Measurements from ENCODE around the gene ABHD12B.
"Not testable (repeated sequence)": the region's sequence is repeated elsewhere in the genome, so short reads cannot be mapped to it uniquely, and the experiment has no call there.

The ABHD12B gene

DNA sequence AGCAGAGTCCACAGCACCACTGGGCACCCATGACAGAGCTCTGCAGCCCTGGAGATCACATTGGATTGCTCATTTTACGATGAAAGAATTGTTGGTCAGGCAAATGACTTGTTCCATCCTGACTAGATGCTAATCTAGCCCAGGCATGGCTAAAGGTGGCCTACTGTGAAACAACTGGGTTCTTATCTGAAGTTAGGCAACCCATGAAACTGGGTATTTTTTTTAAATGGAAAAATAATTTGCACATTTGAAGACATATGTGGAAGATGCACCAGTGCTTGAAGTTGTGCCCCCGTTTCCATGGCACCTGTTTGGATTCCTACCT lies 64.1 kb downstream of the ABHD12B start:
- no peak for TF ChIP-seq CTCF (IDR thresholded peaks at IDR 0.05; ENCODE audit: low read depth, low read length, missing control alignments)
- Histone ChIP-seq H3K27ac (no peak overlapping the region), H3K27me3 (replicated peaks) (no peaks in the 10 kb centered on the region), H3K36me3 (replicated peaks) (peaks cover 20% of the 10 kb centered on the region), H3K4me3 (ENCODE audit: low read depth, low read length) (no peak overlapping the region)
- DNase-seq = no peak
- in situ Hi-C loops (cut with HindIII; ENCODE audit: low pct_ligation_motif_present, low sequenced_read_pairs) = no loop called here

DNA sequence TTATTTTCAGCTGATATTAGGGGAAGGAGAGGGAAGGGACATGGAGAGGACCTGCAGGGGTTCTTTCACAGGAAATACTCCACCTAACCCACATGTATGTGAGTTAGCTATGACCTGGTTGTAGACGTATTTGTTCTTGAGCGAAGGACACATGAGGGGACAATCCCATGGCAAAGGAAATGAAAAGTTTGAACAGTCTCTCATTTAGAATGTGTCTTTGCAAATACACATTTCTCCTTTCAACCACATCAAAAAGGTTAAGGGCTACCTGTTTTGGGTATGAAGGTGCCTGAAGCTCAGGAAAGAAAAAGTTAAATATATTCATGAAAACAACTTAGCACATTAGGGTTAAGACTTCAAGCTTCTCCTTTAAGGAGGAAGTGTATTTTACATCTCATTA lies 65.0 kb downstream of the ABHD12B start:
- in situ Hi-C loops (cut with HindIII; ENCODE audit: low pct_ligation_motif_present, low sequenced_read_pairs) = no loop called here
- Histone ChIP-seq H3K4me3 (ENCODE audit: low read depth, low read length) (no peak overlapping the region), H3K27ac (no peak overlapping the region), H3K36me3 (replicated peaks) (peaks cover 13% of the 10 kb centered on the region), H3K27me3 (replicated peaks) (no peaks in the 10 kb centered on the region)
- no peak for TF ChIP-seq CTCF (IDR thresholded peaks at IDR 0.05; ENCODE audit: low read depth, low read length, missing control alignments)
- no peak for DNase-seq

- no peaks in the 10 kb centered on the region for H3K27me3 ChIP-seq (replicated peaks)
- H3K4me3 ChIP-seq (ENCODE audit: low read depth, low read length) = no peak overlapping the region
- peaks cover 13% of the 10 kb centered on the region for H3K36me3 ChIP-seq (replicated peaks)
- H3K27ac ChIP-seq = no peak overlapping the region
- TF ChIP-seq CTCF (IDR thresholded peaks at IDR 0.05; ENCODE audit: low read depth, low read length, missing control alignments) = no peak
- no peak for DNase-seq
- in situ Hi-C loops (cut with HindIII; ENCODE audit: low pct_ligation_motif_present, low sequenced_read_pairs) = no loop called here
Measured at GRCh38 chr14:50937325-50937724, 65.5 kb downstream of the ABHD12B start.

GRCh38 chr14:50937800-50938199 lies 65.9 kb downstream of the ABHD12B start:
- no peak for DNase-seq
- Histone ChIP-seq H3K27me3 (replicated peaks) (no peaks in the 10 kb centered on the region), H3K36me3 (replicated peaks) (peaks cover 13% of the 10 kb centered on the region), H3K27ac (no peak overlapping the region), H3K4me3 (ENCODE audit: low read depth, low read length) (no peak overlapping the region)
- in situ Hi-C loops (cut with HindIII; ENCODE audit: low pct_ligation_motif_present, low sequenced_read_pairs) = no loop called here
- TF ChIP-seq CTCF (IDR thresholded peaks at IDR 0.05; ENCODE audit: low read depth, low read length, missing control alignments) = no peak

DNA sequence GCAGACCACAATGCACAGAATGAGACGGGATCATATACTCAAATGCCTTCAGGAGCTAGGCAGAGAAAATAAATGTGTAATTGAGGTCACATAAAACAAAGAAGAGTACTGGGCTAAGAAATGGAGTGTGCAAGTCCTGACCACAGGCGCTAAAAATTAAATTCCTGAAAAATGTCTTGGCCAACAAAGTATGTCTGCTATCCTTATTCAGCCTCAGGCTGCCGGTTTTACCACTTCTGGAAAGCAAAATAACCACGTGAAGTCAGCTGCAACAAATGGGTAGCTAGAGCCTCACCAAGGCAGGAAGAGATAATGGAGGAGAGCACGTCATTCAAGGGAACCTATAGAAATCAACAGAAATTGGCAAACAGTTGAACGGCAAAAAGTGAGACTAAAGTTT lies 69.3 kb downstream of the ABHD12B start:
- no peak for TF ChIP-seq CTCF (IDR thresholded peaks at IDR 0.05; ENCODE audit: low read depth, low read length, missing control alignments)
- DNase-seq = no peak
- H3K36me3 ChIP-seq (replicated peaks) = no peaks in the 10 kb centered on the region
- H3K4me3 ChIP-seq (ENCODE audit: low read depth, low read length) = no peak overlapping the region
- no peak overlapping the region for H3K27ac ChIP-seq
- no peaks in the 10 kb centered on the region for H3K27me3 ChIP-seq (replicated peaks)
- in situ Hi-C loops (cut with HindIII; ENCODE audit: low pct_ligation_motif_present, low sequenced_read_pairs) = no loop called here

DNA sequence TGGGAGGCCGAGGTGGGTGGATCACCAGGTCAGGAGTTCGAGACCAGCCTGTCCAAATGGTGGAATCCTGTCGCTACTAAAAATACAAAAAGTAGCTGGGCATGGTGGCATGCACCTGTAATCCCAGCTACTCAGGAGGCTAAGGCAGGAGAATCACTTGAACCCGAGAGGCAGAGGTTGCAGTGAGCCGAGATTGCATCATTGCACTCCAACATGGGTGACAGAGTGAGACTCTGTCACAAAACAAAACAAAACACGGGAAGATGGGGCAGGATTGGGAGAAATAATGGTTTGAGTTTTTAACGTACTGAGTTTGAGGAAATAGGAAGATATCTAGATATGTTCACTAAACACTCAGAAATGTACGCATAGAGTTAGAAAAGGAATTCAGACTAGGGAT lies 69.8 kb downstream of the ABHD12B start:
- in situ Hi-C loops (cut with HindIII; ENCODE audit: low pct_ligation_motif_present, low sequenced_read_pairs); H3K36me3 ChIP-seq (replicated peaks); H3K27ac ChIP-seq; H3K4me3 ChIP-seq (ENCODE audit: low read depth, low read length); DNase-seq; H3K27me3 ChIP-seq (replicated peaks): not testable (repeated sequence)

Data from brain microvascular endothelial cell (primary cell).